Astrocyte of the cerebellum (primary cell): ENCODE data around the gene CELA2A.
"Not testable (repeated sequence)": the region's sequence is repeated elsewhere in the genome, so short reads cannot be mapped to it uniquely, and the experiment has no call there.

Source experiments
- DNase-seq: peaks from one replicate; pipeline ENCODE4 v3.0.0-alpha.2; 2011; ENCODE audit warnings: low read depth
- H3K4me3 ChIP-seq: 2 replicates; pipeline ENCODE4 v1.5.1; 2011; ENCODE audit warnings: mild to moderate bottlenecking, low read depth, low read length, moderate library complexity
- in situ Hi-C: cut with HindIII; loops from 2 replicates; pipeline ENCODE4 v1.10.0; 2017; ENCODE audit warnings: low sequenced_read_pairs
- TF ChIP-seq, protein P1 (sequence below): IDR thresholded peaks from 2 replicates; pipeline ENCODE4 v1.5.1; 2012; ENCODE audit warnings: low read length, low read depth, moderate library complexity, mild to moderate bottlenecking; ENCODE audit errors: missing control alignments

The CELA2A gene

DNA sequence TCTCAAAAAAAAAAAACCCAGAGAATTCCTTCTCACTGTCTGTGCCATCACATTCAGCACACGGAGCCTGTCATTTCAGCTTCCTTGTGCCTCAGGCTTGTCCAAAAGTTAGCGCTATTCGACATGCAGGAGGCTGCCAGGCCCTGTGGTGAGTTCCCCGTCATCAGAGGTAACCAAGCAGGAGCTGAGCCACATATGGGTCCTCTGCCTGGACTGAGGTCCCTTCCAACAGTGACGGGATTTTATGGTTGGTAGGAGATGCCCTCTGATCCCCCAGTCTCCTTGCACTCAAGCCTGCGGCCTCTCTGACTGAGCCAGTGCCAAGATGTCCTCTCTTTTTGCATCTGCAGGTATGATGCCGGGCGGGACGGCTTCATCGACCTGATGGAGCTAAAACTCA lies 31.0 kb upstream of the CELA2A start:
- in situ Hi-C loops, result loop anchor here (25.0 kb wide), 1 partner anchor 288 kb away; no protein-coding TSS in a partner anchor
- no peak overlapping the region for H3K4me3 ChIP-seq
- DNase-seq, result no peak
- TF ChIP-seq, protein P1, sequence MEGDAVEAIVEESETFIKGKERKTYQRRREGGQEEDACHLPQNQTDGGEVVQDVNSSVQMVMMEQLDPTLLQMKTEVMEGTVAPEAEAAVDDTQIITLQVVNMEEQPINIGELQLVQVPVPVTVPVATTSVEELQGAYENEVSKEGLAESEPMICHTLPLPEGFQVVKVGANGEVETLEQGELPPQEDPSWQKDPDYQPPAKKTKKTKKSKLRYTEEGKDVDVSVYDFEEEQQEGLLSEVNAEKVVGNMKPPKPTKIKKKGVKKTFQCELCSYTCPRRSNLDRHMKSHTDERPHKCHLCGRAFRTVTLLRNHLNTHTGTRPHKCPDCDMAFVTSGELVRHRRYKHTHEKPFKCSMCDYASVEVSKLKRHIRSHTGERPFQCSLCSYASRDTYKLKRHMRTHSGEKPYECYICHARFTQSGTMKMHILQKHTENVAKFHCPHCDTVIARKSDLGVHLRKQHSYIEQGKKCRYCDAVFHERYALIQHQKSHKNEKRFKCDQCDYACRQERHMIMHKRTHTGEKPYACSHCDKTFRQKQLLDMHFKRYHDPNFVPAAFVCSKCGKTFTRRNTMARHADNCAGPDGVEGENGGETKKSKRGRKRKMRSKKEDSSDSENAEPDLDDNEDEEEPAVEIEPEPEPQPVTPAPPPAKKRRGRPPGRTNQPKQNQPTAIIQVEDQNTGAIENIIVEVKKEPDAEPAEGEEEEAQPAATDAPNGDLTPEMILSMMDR, result no peak

DNA sequence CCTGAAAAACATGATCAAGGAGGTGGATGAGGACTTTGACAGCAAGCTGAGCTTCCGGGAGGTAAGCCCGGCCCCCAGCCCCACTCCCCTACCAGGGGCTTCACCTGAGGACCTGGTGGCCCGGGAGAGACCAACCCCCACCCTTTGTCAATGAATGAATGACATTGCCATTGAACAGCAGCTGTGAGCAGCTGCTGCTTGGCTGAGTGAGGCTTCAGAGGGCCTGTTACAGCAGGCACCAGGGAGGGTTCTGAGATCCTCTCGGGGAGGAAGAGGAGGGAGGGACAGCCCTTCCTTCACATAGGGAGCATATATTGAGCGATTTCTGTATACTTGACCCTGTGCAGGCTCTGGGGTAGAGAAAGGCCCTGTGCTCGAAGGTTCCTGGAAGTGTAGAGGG lies 30.6 kb upstream of the CELA2A start:
- DNase-seq, result no peak
- TF ChIP-seq, protein P1, result no peak
- no peak overlapping the region for H3K4me3 ChIP-seq
- in situ Hi-C loops, result loop anchor here (25.0 kb wide), 1 partner anchor 289 kb away; no protein-coding TSS in a partner anchor

DNA sequence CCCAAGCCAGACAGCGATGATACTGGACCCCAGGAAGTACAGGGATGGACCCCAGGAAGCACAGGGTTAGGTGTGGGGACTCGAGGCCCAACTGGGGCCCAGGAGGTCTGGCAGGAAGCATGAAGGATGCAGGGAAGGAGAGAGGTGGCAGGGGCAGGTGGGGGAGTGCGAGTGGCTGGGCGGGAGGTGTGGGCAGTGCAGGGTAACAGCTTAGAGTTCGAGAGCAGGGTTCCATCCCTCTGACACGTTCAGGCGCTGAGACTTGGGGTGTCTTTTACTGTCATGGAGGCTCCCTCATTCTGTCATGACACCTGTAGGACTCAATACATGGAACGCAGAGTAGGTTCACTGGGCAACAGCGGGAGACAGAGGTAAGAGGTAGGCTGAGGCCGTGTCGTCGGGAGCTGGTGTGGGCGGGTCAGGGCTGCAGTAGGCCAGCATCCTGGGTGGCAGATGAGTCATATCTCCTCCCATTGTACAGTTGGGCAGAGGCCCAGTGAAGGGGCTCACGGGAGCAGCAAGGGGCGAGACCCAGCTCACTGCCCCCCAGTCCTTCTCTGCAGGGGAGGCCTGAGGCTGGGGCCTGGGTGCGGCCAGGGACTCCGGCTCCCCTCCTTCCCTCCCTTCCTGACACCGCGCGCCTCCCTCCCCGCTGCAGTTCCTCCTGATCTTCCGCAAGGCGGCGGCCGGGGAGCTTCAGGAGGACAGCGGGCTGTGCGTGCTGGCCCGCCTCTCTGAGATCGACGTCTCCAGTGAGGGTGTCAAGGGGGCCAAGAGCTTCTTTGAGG lies 29.8 kb upstream of the CELA2A start:
- no peak overlapping the region for H3K4me3 ChIP-seq
- no peak for DNase-seq
- TF ChIP-seq, protein P1, result no peak
- in situ Hi-C loops, result loop anchor here (25.0 kb wide), 1 partner anchor 289 kb away; no protein-coding TSS in a partner anchor

DNA sequence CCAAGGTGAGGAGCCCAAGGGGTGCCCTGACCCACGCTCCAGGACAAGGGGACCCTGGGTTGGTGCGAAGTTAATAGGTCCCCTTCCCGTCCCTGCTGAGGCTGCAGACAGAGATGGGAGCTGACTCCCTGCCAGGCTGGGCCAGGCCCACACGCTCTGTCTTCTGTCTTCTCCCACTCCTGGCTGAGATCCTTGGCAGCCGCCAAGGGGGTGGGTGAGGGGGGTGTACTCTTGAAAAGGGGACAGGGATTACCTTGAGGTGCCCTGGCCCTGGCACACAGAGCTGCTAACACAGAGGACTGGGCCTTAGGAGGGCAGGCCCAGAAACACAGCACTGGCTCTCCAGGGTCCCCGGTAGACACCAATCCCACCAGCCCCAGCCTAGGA lies 29.3 kb upstream of the CELA2A start:
- TF ChIP-seq, protein P1, result no peak
- H3K4me3 ChIP-seq, result no peak overlapping the region
- DNase-seq, result no peak
- in situ Hi-C loops, result loop anchor here (25.0 kb wide), 1 partner anchor 290 kb away; no protein-coding TSS in a partner anchor

DNA sequence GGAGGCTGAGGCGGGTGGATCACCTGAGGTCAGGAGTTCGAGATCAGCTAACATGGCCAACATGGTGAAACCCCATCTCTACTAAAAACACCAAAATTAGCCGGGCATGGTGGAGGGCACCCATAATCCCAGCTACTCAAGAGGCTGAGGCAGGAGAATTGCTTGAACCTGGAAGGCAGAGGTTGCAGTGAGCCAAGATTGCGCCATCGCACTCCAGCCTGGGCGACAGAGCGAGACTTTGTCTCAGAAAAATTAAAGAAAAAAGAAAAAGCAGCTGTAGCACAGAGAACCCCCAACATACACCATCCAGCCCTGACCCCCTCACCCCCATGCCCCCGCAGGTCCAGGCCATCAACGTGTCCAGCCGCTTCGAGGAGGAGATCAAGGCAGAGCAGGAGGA lies 28.3 kb upstream of the CELA2A start:
- not testable (repeated sequence) for DNase-seq, H3K4me3 ChIP-seq
- in situ Hi-C loops, result loop anchor here (25.0 kb wide), 1 partner anchor 291 kb away; no protein-coding TSS in a partner anchor

DNA sequence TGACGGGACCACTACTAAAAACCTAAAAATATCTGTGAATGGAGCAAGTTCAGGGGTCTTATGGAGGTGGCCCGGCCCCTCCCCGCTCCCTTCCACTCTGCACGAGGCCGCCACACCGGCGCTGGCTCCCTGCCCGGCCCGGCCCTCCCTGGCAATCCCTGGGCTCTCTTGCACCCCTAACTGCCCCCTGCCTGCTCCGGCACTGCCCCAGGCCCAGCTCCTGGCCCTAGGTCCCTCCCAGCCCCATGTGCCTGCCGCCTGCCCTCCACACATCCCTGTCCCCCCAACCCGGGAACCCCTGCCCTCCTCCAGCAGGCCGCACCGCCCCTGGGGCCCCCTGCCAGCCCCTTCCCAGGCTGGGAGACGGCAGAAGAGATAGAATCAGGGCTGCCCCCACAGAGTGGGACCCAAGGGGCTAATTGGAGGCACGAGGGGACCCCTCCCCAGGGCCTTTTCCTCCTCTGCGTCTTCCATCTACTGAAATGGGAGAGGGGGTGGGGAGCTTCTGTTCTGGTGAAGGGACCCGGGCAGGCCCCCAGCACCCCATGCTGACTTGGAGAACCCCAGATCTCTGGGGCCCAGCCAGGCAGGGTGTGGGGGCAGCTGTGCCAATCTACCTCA lies 27.6 kb upstream of the CELA2A start:
- no peak for DNase-seq
- TF ChIP-seq, protein P1, result no peak
- no peak overlapping the region for H3K4me3 ChIP-seq
- in situ Hi-C loops, result loop anchor here (25.0 kb wide), 1 partner anchor 292 kb away; no protein-coding TSS in a partner anchor

DNA sequence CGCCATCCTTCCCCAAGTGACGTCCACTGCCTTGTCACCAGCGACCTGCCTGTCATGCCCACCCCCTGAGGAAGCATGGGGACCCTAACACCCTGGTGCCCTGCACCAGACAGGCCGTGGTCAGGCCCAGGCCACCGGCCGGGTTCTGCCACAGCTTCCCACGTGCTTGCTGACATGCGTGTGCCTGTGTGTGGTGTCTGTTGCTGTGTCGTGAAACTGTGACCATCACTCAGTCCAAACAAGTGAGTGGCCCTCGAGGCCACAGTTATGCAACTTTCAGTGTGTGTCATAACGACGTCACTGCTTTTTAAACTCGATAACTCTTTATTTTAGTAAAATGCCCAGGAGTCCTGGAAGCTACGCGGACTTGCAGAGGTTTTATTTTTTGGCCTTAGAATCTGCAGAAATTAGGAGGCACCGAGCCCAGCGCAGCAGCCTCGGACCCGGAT lies 26.8 kb upstream of the CELA2A start:
- no peak for DNase-seq
- H3K4me3 ChIP-seq, result no peak overlapping the region
- TF ChIP-seq, protein P1, result no peak
- in situ Hi-C loops, result loop anchor here (25.0 kb wide), 1 partner anchor 292 kb away; no protein-coding TSS in a partner anchor
